GM06990 (cell line): ENCODE measurements around the gene PRM1.

ENCODE experiments used
- DNase-seq: peaks from one replicate; pipeline ENCODE4 v3.0.0-alpha.2; 2011; ENCODE audit not compliant: insufficient read length; ENCODE audit errors: extremely low read depth
- H3K27me3 ChIP-seq: replicated peaks from 2 replicates; pipeline ENCODE4 v1.6.0; 2011; ENCODE audit warnings: low read length; ENCODE audit not compliant: control insufficient read depth, insufficient read depth
- H3K36me3 ChIP-seq: 2 replicates; pipeline ENCODE4 v1.5.1; 2011; ENCODE audit warnings: low read length; ENCODE audit not compliant: control insufficient read depth, insufficient read depth
- H3K4me3 ChIP-seq: replicated peaks from 2 replicates; pipeline ENCODE4 v1.5.1; 2011; ENCODE audit warnings: low read depth, mild to moderate bottlenecking, control low read depth, low read length
- TF ChIP-seq, protein P1 (sequence below): IDR thresholded peaks from 2 replicates; pipeline ENCODE4 v1.5.1; 2011; ENCODE audit warnings: low read length, control low read depth, mild to moderate bottlenecking, inconsistent platforms; ENCODE audit not compliant: insufficient read depth, poor library complexity, severe bottlenecking

Gene PRM1

DNA sequence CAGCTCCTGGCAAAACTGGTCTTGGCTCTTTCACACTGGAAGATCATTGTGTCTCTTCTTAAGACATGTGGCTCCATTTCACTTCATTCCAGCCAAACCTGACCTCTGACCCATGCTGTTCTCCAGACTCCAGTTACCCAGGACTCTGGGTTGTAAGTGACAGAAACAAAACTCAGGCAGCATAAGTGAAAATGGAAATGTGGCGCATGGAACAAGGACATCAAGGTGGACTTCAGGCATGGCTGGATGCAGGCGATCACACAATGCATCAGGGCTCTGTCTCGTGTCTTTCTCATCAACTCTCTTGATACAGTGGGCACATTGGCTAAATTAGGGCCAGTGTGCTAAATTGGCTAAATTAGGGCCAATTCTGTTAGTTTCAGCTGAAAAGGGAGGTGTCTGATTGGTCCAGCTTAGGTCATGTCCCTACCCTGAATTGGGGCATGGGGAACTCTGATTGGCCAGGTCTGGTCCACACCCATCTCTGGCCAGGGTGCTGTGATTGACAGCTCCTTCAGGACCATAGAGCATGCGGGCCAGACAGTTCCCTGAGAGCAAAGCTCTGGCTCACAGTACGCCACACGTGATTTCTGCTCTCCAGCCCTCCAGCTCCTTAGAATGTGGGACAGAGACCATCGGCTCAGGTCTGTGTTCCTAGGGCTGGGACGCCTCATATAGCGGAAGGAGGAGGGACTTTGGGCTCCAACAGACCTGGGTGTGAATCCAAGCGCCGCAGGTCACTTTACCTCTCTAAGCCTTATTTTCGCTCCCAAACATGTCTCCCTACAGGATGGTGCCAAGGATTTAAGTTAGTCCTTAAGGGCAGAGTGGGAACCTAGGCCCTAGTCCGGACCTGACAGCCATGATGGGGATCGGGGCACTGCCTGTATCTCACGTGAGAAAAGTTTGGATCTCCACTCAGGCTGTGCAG is 42.6 kb downstream of the PRM1 start:
- H3K27me3 ChIP-seq: no peaks in the 10 kb centered on the region
- TF ChIP-seq, protein P1, sequence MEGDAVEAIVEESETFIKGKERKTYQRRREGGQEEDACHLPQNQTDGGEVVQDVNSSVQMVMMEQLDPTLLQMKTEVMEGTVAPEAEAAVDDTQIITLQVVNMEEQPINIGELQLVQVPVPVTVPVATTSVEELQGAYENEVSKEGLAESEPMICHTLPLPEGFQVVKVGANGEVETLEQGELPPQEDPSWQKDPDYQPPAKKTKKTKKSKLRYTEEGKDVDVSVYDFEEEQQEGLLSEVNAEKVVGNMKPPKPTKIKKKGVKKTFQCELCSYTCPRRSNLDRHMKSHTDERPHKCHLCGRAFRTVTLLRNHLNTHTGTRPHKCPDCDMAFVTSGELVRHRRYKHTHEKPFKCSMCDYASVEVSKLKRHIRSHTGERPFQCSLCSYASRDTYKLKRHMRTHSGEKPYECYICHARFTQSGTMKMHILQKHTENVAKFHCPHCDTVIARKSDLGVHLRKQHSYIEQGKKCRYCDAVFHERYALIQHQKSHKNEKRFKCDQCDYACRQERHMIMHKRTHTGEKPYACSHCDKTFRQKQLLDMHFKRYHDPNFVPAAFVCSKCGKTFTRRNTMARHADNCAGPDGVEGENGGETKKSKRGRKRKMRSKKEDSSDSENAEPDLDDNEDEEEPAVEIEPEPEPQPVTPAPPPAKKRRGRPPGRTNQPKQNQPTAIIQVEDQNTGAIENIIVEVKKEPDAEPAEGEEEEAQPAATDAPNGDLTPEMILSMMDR: no peak
- H3K4me3 ChIP-seq: no peak overlapping the region

DNA sequence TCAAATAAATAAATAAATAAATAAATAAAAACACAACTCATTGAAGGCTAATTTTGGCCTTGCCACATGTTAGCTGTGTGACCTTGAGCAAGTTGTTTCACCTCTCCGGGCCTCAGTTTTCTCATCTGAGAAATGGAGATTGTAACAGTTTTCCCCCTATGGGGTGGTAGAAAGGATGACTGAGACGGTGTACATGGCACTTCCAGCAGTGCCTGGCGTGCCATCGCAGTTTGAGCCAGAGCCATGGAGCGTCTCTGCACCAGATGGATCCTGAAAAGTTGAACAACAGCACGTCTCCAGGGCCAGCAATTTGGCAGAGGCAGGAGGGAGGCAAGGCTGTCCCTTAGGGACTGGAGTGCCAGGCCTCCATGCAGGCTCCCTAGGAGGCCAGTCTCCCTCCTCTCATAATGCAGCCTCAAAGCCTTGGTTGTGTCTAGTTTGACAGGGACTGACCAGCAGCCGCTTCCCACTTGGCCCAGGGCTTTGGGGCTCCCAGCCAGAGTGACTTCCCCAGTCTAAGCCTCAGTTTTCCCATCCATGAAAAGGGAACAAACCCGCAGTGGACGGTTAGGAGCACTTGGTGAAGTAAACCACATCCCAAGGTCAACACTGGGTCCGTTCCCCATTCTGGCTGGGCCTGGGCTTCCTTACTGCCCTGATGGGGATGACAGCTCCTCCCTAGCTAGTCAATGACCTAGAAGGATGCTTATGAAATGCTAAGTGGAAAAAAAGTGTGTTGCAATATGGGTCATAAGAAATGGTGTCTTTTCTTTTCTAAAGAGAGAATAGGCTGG is 44.5 kb downstream of the PRM1 start:
- Histone ChIP-seq H3K4me3 (no peak overlapping the region), H3K36me3 (no peaks in the 10 kb centered on the region), H3K27me3 (no peaks in the 10 kb centered on the region)
- TF ChIP-seq, protein P1: no peak
- DNase-seq: no peak

More for the DNA sequence above, 42.6 kb downstream of the PRM1 start:
- H3K36me3 ChIP-seq: no peaks in the 10 kb centered on the region
- DNase-seq: no peak

DNA sequence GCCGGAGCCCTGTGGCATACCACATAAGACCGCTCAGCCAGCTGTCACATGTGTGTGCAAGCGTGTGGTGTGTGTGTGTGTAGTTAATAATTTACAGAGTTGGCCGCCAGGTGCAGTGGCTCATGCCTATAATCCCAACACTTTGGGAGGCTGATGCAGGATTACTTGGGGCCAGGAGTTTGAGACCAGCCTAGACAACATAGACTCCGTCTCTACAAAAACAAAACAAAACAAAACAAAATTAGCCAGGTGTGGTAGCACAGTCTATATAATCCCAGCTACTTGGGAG is 45.5 kb downstream of the PRM1 start:
- no peak overlapping the region for H3K4me3 ChIP-seq
- no peaks in the 10 kb centered on the region for H3K36me3 ChIP-seq
- H3K27me3 ChIP-seq: no peaks in the 10 kb centered on the region
- DNase-seq: no peak
- TF ChIP-seq, protein P1: no peak

DNA sequence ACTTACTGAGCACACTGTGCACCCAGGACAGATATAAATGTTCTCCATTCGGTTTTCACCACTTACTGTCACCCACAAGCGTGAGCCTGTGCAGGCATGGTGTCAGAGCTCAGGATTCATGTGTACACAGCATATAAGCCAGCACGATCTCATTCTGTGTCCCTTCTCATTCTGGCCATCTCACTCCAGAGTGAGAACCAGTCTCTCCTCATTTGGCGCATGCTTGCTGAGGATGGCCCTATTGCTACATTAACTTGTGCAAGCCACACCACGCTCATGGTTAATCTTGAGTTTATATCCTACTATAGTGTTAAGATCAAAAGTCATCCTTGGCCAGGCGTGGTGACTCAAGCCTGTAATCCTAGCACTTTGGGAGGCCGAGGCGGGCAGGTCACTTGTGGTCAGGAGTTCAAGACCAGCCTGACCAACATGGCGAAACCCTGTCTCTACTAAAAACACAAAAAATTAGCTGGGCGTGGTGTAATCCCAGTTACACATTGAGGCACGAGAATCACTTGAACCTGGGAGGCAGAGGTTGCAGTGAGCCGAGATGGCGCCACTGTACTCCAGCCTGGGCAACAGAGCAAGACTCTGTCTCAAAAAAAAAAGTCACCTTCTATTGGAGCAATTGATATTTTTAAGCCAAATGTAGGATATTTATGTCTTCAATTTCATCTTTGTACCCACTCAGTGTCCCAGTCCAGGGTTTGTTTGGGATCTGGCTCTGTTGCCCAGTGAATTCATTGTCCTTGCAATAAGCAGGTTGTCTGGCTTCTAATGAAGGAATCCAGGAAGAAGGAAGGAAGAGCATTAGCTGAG is 46.0 kb downstream of the PRM1 start:
- no peaks in the 10 kb centered on the region for H3K27me3 ChIP-seq
- H3K4me3 ChIP-seq: no peak overlapping the region
- TF ChIP-seq, protein P1: no peak
- H3K36me3 ChIP-seq: no peaks in the 10 kb centered on the region
- no peak for DNase-seq

DNA sequence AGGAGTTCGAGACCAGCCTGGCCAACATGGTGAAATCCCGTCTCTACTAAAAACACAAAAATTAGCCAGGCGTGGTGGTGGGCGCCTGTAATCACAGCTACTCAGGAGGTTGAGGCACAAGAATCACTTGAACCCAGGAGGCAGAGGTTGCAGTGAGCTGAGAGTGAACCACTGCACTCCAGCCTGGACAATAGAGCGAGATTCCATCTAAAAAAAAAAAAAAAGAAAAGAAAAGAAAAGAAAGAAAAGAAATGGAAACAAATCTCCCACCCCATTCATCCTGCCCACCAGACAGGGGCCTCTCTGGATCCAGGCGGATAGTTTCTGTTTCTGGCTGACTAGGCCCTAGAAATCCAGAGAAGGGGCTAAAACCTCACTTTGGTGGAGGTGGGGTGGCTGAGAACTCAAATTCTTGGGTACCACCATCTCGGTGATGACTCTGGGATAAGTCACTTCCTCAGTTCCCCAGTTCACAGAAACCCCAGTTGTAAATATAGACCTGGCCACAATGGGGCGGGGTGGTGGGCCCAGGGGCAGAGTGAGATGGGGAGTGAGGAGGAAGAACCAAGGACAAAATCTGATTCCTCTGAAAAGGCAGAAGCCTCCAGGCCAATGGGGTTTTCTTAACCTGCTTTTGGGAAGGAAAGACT is 47.3 kb downstream of the PRM1 start:
- Histone ChIP-seq H3K27me3 (no peaks in the 10 kb centered on the region), H3K36me3 (no peaks in the 10 kb centered on the region), H3K4me3 (no peak overlapping the region)
- DNase-seq: no peak
- TF ChIP-seq, protein P1: peak; percentile 11
